Activated naive CD4-positive, alpha-beta T cell treated with anti-CD3 and anti-CD28 coated beads, Interleukin-2, amount 50 U/mL, for 24 hours (primary cell): Measurements from ENCODE around the gene CDC42SE2.

ENCODE experiments used
- H3K27ac Mint-ChIP-seq: one replicate; pipeline ENCODE4 v1.8.0; 2021; ENCODE audit warnings: mild to moderate bottlenecking, mixed read lengths
- H3K27me3 Mint-ChIP-seq: one replicate; pipeline ENCODE4 v1.8.0; 2021; ENCODE audit warnings: mixed read lengths
- H3K36me3 Mint-ChIP-seq: one replicate; pipeline ENCODE4 v1.8.0; 2021; ENCODE audit warnings: mixed read lengths
- H3K4me1 Mint-ChIP-seq: one replicate; pipeline ENCODE4 v1.8.0; 2021; ENCODE audit warnings: mixed read lengths
- H3K4me3 Mint-ChIP-seq: one replicate; pipeline ENCODE4 v1.8.0; 2021; ENCODE audit warnings: mild to moderate bottlenecking, mixed read lengths
- H3K9me3 Mint-ChIP-seq: one replicate; pipeline ENCODE4 v1.8.0; 2021; ENCODE audit warnings: mixed read lengths

CDC42SE2 gene, protein sequence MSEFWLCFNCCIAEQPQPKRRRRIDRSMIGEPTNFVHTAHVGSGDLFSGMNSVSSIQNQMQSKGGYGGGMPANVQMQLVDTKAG

DNA sequence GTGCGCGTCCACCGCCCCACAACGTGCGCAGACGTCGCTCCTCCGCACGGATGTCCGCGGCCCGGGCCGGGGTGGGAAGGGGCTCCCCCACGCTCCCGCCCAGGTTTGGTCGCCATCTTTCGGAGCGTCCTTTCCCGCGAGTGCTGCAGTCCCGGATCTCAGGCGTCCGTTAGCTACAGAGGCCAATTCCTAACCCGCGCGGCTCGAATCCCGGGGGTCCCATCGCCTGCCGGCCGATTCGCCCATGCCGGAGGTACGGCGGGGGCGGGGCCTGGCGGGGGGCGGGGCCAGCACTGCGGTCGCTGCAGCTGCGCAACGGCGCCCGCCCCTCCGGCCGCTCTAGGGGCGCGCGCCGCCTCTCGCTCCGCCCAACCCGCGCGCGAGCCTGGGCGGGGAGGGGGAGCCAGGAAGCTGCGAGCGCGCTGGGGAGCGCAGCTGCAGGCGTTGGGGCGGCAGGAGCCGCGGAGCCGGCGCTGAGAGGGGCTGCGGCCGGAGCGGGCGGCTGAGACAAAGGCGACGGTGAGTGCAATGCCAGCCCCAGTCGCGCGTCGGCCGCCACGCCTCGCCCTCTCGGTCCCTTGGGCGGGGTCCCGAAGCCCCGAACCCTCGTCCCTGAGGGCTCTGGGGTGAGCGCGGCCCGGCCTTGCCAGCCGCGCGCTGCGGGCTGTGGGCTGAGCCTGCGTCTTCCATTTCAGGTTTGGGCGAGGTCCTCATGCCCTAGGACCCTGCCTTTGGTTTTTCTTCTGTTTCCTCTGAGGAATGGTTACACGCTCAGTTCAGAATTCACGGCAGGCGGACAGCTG, at the start of gene CDC42SE2:
Gene CDC42SE2 (plus strand): TSS at position 406 of the 803 bp plus-strand sequence. CDS start 95,441 bp downstream, outside the sequence.
- peak within 1 kb of the TSS; percentile 99 for H3K27ac Mint-ChIP-seq
- peaks cover 14% of the 10 kb centered on the region for H3K36me3 Mint-ChIP-seq
- H3K4me3 Mint-ChIP-seq: peak within 1 kb of the TSS; percentile 98

DNA sequence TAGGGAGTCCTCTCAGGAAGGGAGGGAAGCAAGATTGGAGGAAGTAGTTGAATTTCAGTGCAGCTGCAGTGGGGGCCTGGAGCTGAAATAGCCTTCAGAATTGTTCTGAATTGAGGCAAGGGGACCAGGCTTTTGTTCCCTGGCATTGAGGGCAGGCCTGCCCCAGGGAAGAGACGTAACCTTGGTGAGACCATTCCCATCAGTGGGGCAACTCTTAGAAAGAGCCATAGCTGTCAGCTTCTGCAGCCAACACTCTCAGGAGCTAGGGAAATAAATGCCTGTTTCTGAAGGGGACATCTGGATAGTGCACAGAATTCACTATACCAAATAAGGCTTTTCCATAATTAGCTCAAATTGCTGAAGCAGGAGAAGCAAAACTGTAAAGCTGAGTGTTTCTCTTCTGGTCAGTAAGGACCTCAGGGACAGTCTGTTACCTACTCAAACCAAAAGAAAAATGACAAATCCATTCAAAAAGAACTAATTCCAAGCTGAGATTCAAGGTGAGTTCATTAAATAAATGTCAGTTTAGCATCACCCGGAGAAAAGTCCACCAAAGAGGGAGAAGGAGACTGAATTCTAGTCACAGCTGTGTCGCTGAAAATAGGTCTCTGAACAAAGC, 49.1 kb upstream of the CDC42SE2 start:
- Mint-ChIP-seq H3K27me3 (no peaks in the 10 kb centered on the region), H3K36me3 (no peaks in the 10 kb centered on the region), H3K4me1 (peaks cover 51% of the 10 kb centered on the region), H3K4me3 (no peak overlapping the region), H3K9me3 (no peaks in the 10 kb centered on the region), H3K27ac (no peak overlapping the region)

More for the DNA sequence above, at the start of gene CDC42SE2:
- H3K4me1 Mint-ChIP-seq: peaks cover 61% of the 10 kb centered on the region
- no peaks in the 10 kb centered on the region for H3K27me3 Mint-ChIP-seq
- H3K9me3 Mint-ChIP-seq: no peaks in the 10 kb centered on the region

DNA sequence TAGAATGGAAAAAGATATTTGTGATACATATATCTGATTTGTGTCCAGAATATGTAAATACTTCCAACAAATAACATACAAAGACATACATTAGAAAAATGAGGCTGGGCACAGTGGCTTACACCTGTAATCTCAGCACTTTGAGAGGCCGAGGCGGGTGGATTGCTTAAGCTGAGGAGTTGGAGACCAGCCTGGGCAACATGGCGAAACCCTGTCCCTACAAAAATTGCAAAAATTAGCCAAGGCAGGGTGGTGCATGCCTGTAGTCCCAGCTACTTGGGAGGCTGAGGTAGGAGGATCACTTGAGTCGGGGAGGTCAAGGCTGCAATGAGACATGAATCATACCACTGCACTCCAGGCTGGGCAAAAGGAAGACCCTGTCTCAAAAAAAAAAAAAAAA, 46.1 kb upstream of the CDC42SE2 start:
- H3K36me3 Mint-ChIP-seq: no peaks in the 10 kb centered on the region
- no peaks in the 10 kb centered on the region for H3K9me3 Mint-ChIP-seq
- H3K4me3 Mint-ChIP-seq: no peak overlapping the region
- H3K27ac Mint-ChIP-seq: no peak overlapping the region
- peaks cover 26% of the 10 kb centered on the region for H3K4me1 Mint-ChIP-seq
- no peaks in the 10 kb centered on the region for H3K27me3 Mint-ChIP-seq

DNA sequence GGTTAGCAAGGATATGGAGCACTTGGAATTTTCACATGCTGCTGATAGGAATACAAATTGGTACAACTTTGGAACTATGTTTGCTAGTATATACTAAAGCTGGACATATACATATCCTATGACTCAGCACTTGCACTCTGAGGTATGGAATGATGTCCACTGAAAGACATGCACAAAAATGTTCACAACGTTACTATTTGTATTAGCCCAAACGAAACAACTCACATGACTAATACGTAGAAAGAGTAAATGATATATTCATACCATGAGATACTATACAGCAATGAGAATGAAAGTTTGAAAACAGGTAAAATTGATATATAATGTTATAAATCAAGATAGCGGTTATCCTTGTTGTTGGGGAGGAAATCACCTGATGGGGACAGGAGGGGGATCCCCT, 45.5 kb upstream of the CDC42SE2 start:
- H3K27ac Mint-ChIP-seq: no peak overlapping the region
- no peaks in the 10 kb centered on the region for H3K27me3 Mint-ChIP-seq
- no peaks in the 10 kb centered on the region for H3K9me3 Mint-ChIP-seq
- no peak overlapping the region for H3K4me3 Mint-ChIP-seq
- no peaks in the 10 kb centered on the region for H3K36me3 Mint-ChIP-seq
- H3K4me1 Mint-ChIP-seq: peaks cover 26% of the 10 kb centered on the region

DNA sequence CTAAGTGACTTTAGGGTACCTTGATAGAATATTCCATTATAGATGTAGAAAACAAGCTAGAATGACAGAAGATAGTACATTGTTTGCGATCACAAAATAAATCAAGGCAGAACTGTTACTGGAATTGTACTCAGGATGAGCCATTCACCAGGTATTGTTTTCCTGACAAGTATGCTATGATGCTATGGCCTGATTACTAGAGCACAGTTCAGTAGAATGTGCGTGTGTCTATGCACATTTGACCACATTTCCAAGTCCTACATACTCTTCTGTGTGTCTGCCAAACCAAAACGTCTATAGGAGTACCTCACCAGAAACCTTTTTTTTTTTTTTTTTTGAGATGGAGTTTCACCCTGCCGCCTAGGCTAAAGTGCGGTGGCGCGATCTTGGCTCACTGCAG, 43.3 kb upstream of the CDC42SE2 start:
- Mint-ChIP-seq H3K4me3 (no peak overlapping the region), H3K36me3 (no peaks in the 10 kb centered on the region), H3K27ac (no peak overlapping the region), H3K27me3 (no peaks in the 10 kb centered on the region), H3K4me1 (peaks cover 8% of the 10 kb centered on the region), H3K9me3 (no peaks in the 10 kb centered on the region)

DNA sequence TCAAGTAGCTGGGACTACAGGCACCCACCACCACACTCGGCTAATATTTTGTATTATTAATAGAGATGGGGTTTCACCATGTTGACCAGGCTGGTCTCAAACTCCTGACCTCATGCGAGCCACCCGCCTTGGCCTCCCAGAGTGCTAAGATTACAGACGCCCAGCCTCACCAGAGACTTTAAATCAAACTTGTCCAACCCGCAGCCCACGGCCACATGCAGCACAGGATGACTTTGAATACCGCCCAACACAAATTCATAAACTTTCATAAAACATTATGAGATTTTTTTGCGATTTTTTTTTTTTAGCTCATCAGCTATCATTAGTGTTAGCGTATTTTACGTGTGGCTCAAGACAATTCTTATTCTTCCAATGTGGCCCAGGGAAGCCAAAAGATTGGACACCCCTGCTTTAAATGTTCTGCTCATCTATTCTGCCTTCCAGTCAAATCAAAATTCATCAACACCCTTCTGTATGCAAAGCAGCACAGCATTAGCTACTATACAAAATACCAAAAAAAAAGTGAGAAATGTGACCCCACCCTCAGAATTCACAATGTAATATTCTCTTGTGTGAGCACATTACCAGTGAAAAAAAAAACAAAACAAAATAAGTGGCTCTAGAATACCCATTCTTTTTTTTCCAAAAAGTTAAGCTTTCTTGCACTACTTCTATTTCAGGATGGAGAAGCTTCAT, 42.7 kb upstream of the CDC42SE2 start:
- H3K9me3 Mint-ChIP-seq: no peaks in the 10 kb centered on the region
- H3K27me3 Mint-ChIP-seq: no peaks in the 10 kb centered on the region

DNA sequence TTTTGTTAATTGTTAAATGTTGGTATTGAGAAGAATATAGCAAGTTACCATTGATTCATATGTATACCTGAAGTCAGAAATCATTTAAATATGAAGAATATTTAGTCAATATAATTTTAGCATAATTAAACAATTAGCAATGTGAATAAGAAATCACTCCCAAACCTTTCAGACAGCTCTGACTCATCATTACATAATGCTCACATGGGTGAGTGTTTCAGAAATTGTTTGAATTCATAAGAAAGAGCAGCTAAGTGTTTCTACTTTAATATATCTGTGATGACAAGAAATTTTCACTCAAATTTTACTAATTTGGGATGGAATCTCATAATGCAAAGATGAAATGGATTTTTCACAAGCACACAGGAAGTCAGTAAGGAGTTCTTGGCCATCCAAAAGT, 42.0 kb upstream of the CDC42SE2 start:
- Mint-ChIP-seq H3K27ac (no peak overlapping the region), H3K36me3 (no peaks in the 10 kb centered on the region), H3K4me1 (peaks cover 8% of the 10 kb centered on the region), H3K27me3 (no peaks in the 10 kb centered on the region), H3K4me3 (no peak overlapping the region), H3K9me3 (no peaks in the 10 kb centered on the region)

More for the DNA sequence above, 42.7 kb upstream of the CDC42SE2 start:
- Mint-ChIP-seq H3K4me3 (no peak overlapping the region), H3K4me1 (peaks cover 8% of the 10 kb centered on the region), H3K27ac (no peak overlapping the region), H3K36me3 (no peaks in the 10 kb centered on the region)

DNA sequence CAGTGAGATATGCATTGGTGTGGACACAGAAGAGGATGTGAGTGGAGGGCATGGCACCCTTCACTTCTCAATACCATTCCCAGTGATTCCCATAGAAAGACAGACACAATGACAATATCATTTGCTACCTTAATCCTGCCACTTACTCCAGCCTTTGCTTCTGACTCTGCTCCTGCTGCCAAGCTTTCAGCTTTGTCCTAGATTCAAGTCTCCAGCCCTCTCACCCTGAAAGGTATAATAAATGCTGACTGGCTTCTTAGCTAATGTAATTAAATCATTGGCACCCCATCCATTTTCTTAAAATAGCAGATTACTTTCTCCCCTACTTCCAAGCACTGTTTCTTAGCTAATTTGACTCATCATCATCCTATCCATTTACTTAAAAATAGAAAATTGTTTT, 41.1 kb upstream of the CDC42SE2 start:
- H3K27ac Mint-ChIP-seq: peak overlapping the region; percentile 48

DNA sequence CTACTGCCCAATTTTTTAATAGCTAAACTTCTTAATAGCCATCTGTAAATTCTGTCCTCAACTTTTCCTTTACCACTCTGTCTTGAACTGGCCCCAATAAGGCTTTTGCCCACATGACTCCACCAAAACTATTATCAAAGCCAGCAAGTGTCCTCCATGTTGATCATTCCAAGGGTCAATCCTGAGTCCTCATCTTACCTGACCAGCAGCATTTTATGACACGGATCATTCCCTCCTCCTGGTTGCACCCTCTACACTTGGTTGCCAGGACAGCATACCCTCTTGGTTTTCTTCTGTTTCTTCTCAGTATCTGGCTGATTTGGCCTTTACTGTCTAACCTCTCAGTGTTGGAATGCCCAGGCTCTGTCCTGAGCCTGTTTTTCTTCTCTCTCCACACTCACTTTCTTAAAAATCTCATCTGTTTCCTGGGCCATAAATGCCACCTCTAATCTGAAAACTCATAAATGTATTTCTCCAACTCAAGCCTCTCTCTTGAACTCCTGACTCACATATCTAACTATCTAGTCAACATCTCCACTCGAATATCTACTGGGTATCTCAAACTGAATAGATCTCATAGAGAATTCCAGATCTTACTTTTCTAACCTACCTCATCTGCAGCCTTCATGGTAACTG, 40.0 kb upstream of the CDC42SE2 start:
- no peaks in the 10 kb centered on the region for H3K36me3 Mint-ChIP-seq
- H3K27me3 Mint-ChIP-seq: no peaks in the 10 kb centered on the region
- H3K4me3 Mint-ChIP-seq: no peak overlapping the region
- H3K27ac Mint-ChIP-seq: no peak overlapping the region
- H3K9me3 Mint-ChIP-seq: no peaks in the 10 kb centered on the region
- H3K4me1 Mint-ChIP-seq: peaks cover 9% of the 10 kb centered on the region

More for the DNA sequence above, 41.1 kb upstream of the CDC42SE2 start:
- Mint-ChIP-seq H3K4me3 (no peak overlapping the region), H3K9me3 (no peaks in the 10 kb centered on the region), H3K4me1 (peaks cover 5% of the 10 kb centered on the region), H3K27me3 (no peaks in the 10 kb centered on the region), H3K36me3 (no peaks in the 10 kb centered on the region)

DNA sequence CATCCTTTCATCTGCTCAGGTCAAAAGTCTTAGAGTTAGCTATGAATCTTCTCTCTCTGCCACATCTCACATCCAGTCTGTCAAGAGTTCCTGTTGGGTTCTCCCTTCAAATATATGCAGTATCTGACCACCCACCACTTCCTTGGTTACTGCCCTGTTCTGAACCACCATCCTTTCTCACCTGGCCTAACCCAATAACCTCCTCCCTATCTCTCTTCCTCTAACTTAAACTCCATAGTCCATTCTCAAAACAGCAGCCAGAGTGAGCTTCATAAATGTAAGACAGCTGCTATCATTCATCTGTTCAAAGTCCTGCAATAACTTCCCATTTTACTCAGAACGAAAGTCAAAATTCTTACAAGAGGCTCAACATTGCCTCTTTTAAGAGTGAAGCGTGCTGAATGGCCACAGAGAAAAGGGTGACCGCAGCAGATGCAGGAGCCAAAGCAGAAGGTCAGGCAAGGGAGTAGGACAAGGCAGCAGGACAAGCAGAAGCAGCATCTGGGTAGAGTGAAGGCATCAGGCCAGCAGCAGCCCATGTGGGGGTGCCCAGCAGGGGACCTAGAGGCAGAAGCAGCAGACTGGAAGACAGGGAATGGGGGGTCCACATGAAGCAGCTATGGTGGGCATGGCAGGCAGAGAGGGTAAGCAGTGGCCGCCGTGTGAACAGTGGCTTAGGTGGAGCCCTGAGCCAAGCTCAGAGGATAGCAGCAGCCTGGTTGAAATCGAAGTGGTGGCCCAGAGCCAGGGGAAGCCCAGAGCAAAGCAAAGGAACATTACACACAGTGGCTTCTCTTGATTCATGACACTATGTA, 39.3 kb upstream of the CDC42SE2 start:
- no peak overlapping the region for H3K27ac Mint-ChIP-seq
- no peaks in the 10 kb centered on the region for H3K27me3 Mint-ChIP-seq

DNA sequence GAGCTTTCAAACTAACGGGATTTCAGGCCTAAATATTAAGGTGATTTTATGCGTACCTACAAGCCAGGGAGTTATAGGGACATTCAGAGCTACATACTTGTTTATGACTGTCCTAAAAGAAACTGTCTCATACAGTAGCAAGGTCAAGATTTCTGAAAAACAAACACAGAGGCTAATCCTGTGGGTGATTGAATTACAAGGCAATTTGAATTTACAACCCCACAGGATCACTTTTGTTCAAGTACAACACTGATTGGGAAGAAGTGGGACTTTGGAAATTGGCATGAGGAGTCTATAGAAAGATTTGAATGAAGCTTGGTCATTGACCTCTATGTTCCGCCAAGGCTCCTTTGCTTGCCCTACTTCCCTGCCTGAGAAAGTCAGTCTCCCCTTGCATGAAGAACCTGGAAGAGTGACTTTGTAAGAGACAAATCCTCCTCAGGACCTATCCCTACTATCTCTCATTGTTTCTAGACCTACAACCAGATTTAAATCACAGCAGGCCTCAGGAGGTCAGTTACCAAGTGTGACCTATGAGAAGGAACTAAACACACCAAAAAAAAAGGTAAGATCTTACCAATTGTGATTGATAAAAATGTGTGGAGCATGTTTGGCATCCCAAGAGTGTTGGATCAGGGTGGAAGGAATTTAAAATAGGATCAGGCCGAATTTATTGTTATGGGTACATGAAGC, 38.4 kb upstream of the CDC42SE2 start:
- H3K27ac Mint-ChIP-seq: no peak overlapping the region
- no peaks in the 10 kb centered on the region for H3K27me3 Mint-ChIP-seq
- H3K9me3 Mint-ChIP-seq: no peaks in the 10 kb centered on the region
- peaks cover 10% of the 10 kb centered on the region for H3K4me1 Mint-ChIP-seq
- H3K36me3 Mint-ChIP-seq: no peaks in the 10 kb centered on the region
- H3K4me3 Mint-ChIP-seq: no peak overlapping the region

More for the DNA sequence above, 39.3 kb upstream of the CDC42SE2 start:
- Mint-ChIP-seq H3K4me3 (no peak overlapping the region), H3K36me3 (no peaks in the 10 kb centered on the region), H3K4me1 (peaks cover 5% of the 10 kb centered on the region), H3K9me3 (no peaks in the 10 kb centered on the region)

DNA sequence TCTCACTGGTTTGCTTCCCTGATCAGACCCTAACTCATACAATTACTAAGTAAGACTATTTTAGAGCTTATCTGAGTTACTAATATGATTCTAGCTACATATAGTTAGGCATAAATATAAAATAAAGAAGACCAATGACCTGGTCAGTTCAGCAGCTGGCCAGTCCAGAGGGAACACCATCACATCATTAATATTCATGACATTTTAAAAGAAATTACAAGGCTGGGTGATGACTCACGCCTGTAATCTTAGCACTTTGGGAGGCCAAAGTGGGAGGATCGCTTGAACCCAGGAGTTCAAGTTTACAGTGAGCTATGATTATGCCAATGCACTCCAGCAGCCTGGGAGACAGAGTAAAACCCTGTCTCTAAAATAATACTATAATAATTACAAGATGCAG, 37.0 kb upstream of the CDC42SE2 start:
- no peaks in the 10 kb centered on the region for H3K9me3 Mint-ChIP-seq
- H3K27ac Mint-ChIP-seq: no peak overlapping the region
- H3K4me3 Mint-ChIP-seq: no peak overlapping the region
- no peaks in the 10 kb centered on the region for H3K36me3 Mint-ChIP-seq
- H3K4me1 Mint-ChIP-seq: peaks cover 21% of the 10 kb centered on the region
- no peaks in the 10 kb centered on the region for H3K27me3 Mint-ChIP-seq

DNA sequence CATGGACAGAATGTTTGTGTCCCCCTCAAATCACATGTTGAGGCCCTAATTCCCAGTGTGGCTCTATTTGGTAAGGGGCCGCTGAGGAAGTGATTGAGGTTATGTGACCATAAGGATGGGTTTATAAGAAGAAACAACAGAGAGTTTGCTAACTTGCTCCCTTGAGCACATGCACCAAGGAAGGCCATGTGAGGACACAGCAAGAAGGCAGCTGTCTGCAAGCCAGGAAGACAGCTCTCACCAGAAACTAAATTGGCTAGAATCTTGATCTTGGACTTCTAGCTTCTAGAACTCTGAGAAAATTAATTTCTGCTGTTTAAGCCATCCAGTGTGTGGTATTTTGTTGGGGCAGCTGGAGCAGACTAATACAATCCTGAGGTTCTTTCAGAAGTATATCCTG, 35.2 kb upstream of the CDC42SE2 start:
- H3K27ac Mint-ChIP-seq: no peak overlapping the region
- H3K36me3 Mint-ChIP-seq: no peaks in the 10 kb centered on the region
- no peak overlapping the region for H3K4me3 Mint-ChIP-seq
- H3K27me3 Mint-ChIP-seq: no peaks in the 10 kb centered on the region
- H3K9me3 Mint-ChIP-seq: no peaks in the 10 kb centered on the region
- peaks cover 21% of the 10 kb centered on the region for H3K4me1 Mint-ChIP-seq

DNA sequence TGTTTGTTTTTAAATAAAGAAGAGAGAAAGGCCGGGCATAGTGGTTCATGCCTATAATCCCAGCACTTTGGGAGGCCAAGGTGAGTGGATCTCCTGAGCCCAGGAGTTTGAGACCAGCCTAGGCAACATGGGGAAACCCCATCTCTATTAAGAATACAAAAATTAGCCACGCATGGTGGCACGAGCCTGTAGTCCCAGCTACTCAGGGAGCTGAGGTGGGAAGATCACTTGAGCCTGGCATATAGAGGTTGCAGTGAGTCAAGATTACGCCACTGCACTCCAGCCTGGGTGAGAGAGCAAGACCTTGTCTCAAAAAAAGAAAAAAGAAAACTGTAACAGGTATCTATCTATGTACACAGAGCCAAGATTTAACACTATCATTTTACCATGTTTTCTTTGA, 34.2 kb upstream of the CDC42SE2 start:
- Mint-ChIP-seq H3K4me1 (peaks cover 21% of the 10 kb centered on the region), H3K9me3 (no peaks in the 10 kb centered on the region), H3K36me3 (no peaks in the 10 kb centered on the region), H3K27me3 (no peaks in the 10 kb centered on the region), H3K27ac (no peak overlapping the region), H3K4me3 (no peak overlapping the region)
